Loucy (cell line): ENCODE data around the gene CYB5R3.

Source experiments
- H2AFZ ChIP-seq: fragments of 200-600 bp; sonication (generic); 2 replicates; pipeline ENCODE4 v1.6.0; 2016; ENCODE audit warnings: antibody characterized with exemption, mild to moderate bottlenecking, low read length, moderate library complexity
- H3F3A ChIP-seq: fragments of 200-600 bp; 2 replicates; pipeline ENCODE4 v1.6.0; 2016; ENCODE audit warnings: antibody characterized with exemption, low read depth, mild to moderate bottlenecking
- H3K27me3 ChIP-seq: fragments of 200-600 bp; sonication (generic); 2 replicates; pipeline ENCODE4 v1.6.1; 2014; ENCODE audit warnings: low read length, mild to moderate bottlenecking; ENCODE audit not compliant: insufficient read depth, poor library complexity, severe bottlenecking
- H3K36me3 ChIP-seq: fragments of 200-600 bp; sonication (generic); 2 replicates; pipeline ENCODE4 v1.6.1; 2016; ENCODE audit warnings: low read length; ENCODE audit not compliant: insufficient read depth
- H3K4me1 ChIP-seq: fragments of 200-600 bp; sonication (generic); 2 replicates; pipeline ENCODE4 v1.5.1; 2014; ENCODE audit warnings: low read length, mild to moderate bottlenecking; ENCODE audit not compliant: insufficient read depth, poor library complexity, severe bottlenecking
- H3K4me2 ChIP-seq: fragments of 200-600 bp; sonication (generic); 2 replicates; pipeline ENCODE4 v1.6.0; 2014; ENCODE audit warnings: antibody characterized with exemption, low read length, low read depth, mild to moderate bottlenecking; ENCODE audit not compliant: poor library complexity, severe bottlenecking
- H3K4me3 ChIP-seq: fragments of 200-600 bp; sonication (generic); 2 replicates; pipeline ENCODE4 v1.5.1; 2014; ENCODE audit warnings: low read length, mild to moderate bottlenecking, mixed read lengths; ENCODE audit not compliant: poor library complexity, severe bottlenecking
- H3K79me2 ChIP-seq: fragments of 200-600 bp; sonication (generic); 2 replicates; pipeline ENCODE4 v1.6.1; 2014; ENCODE audit warnings: low read length; ENCODE audit not compliant: insufficient read depth
- H3K9ac ChIP-seq: fragments of 200-600 bp; sonication (generic); 2 replicates; pipeline ENCODE4 v1.6.0; 2014; ENCODE audit warnings: mild to moderate bottlenecking, low read depth, low read length, moderate library complexity; ENCODE audit not compliant: poor library complexity, severe bottlenecking
- H3K9me2 ChIP-seq: fragments of 200-600 bp; sonication (generic); replicated peaks from 2 replicates; pipeline ENCODE4 v1.6.1; 2016; ENCODE audit warnings: low read depth, low read length, mixed read lengths
- H3K9me3 ChIP-seq: fragments of 200-600 bp; sonication (generic); 2 replicates; pipeline ENCODE4 v1.6.1; 2014; ENCODE audit warnings: mild to moderate bottlenecking, antibody characterized with exemption, low read length, low read depth; ENCODE audit not compliant: insufficient read depth
- H4K20me1 ChIP-seq: fragments of 200-600 bp; sonication (generic); 2 replicates; pipeline ENCODE4 v1.6.0; 2014; ENCODE audit warnings: antibody characterized with exemption, low read length, mild to moderate bottlenecking; ENCODE audit not compliant: insufficient read depth, poor library complexity, severe bottlenecking
- CTCF ChIP-seq: fragments of 200-600 bp; sonication (generic); conservative IDR thresholded peaks from 2 replicates; pipeline ENCODE4 v1.5.1; 2014; ENCODE audit warnings: mild to moderate bottlenecking, antibody characterized with exemption, low read length
- EZH2phosphoT487 ChIP-seq: fragments of 200-600 bp; IDR thresholded peaks from 2 replicates; pipeline ENCODE4 v1.6.1; 2018; ENCODE audit warnings: antibody characterized with exemption, mild to moderate bottlenecking, moderate library complexity, borderline replicate concordance

CYB5R3 gene

DNA sequence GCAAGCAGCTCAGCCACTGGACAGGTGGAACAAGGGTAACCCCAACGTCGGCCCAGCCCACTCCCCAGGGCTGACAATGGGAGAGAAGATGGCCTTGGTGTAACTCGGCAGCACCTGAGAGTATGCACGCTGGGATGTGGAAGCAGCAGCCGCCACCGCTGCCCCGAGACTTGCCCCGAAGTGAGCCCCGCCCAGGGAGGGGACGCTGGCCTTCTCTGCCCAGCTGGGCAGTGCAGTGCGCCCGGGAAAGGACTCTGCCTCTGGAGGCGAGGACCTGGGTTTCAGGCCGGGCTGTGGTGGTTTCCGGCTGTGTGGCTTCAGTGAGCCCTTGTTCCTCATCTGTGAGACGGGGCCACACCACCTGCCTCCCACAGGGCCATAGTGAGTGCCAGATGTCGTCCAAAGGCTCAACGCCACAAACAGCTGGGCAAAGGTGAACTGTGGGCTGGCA is 25.9 kb downstream of the CYB5R3 start:
- no peak for TF ChIP-seq CTCF
- TF ChIP-seq EZH2phosphoT487, result no peak
- Histone ChIP-seq H3K4me3 (no peak overlapping the region), H3K4me1 (no peaks in the 10 kb centered on the region), H3K9me3 (no peaks in the 10 kb centered on the region), H2AFZ (no peak overlapping the region), H3K79me2 (no peaks in the 10 kb centered on the region), H3K9ac (no peak overlapping the region), H3K9me2 (no peaks in the 10 kb centered on the region), H3K36me3 (peaks cover 26% of the 10 kb centered on the region; the same call in 1 of the 2 replicates), H3K27me3 (no peaks in the 10 kb centered on the region), H3F3A (no peaks in the 10 kb centered on the region), H3K4me2 (no peak overlapping the region), H4K20me1 (no peaks in the 10 kb centered on the region)

DNA sequence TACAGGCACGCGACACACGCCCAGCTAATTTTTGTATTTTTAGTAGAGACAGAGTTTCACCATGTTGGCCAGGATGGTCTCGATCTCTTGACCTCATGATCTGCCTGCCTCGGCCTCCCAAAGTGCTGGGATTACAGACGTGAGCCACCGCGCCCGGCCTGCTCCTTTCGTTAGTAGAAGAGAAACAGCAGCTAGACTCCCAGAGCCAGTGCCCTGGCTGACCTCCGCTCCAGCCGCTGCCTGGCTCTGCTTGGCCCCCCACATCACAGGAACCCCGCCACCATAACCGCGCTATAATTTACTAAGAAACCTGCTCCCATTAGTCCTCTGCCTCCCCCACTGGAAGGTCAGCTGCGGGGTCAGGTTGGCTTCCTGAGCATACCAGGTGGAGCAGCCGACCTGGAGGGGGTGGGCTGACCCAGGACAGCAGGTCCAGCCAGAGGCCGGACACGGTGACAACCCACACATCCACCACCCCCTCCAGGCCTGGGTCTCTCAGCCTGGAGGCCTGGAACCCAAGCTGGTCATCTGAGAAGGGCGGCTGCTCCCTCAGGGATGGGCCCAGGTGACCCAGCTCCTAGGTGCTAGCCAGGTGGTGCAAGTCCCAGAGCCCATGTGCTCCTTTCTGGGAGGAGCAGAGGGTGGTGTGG is 27.0 kb downstream of the CYB5R3 start:
- Histone ChIP-seq H3K27me3 (no peaks in the 10 kb centered on the region), H3K4me2 (no peak overlapping the region), H4K20me1 (no peaks in the 10 kb centered on the region), H3F3A (no peaks in the 10 kb centered on the region), H3K79me2 (no peaks in the 10 kb centered on the region), H3K9ac (no peak overlapping the region), H3K9me3 (no peaks in the 10 kb centered on the region), H3K36me3 (peaks cover 15% of the 10 kb centered on the region; the same call in 1 of the 2 replicates), H3K9me2 (no peaks in the 10 kb centered on the region), H3K4me3 (no peak overlapping the region), H2AFZ (no peak overlapping the region), H3K4me1 (no peaks in the 10 kb centered on the region)
- TF ChIP-seq EZH2phosphoT487 (no peak), CTCF (no peak)

- Histone ChIP-seq H4K20me1 (no peaks in the 10 kb centered on the region), H3K4me3 (no peak overlapping the region), H3K9me2 (no peaks in the 10 kb centered on the region), H3K79me2 (no peaks in the 10 kb centered on the region), H3K27me3 (no peaks in the 10 kb centered on the region), H3K36me3 (peaks cover 9% of the 10 kb centered on the region; the same call in 1 of the 2 replicates), H3K4me2 (no peak overlapping the region), H3F3A (no peaks in the 10 kb centered on the region), H3K9me3 (no peaks in the 10 kb centered on the region), H2AFZ (no peak overlapping the region), H3K4me1 (no peaks in the 10 kb centered on the region), H3K9ac (no peak overlapping the region)
- no peak for TF ChIP-seq EZH2phosphoT487
- peak; percentile 88 for TF ChIP-seq CTCF
Observed at GRCh38 chr22:42621505-42622002, 27.6 kb downstream of the CYB5R3 start.
